Activated B cell treated with CpG ODN at 0.5 μM for 24 hours (primary cell): Measurements from ENCODE around the gene AGPS. TPM values are rescaled to one million over a fixed set of nuclear protein-coding genes. Genes with fewer than 3 reads are reported as not detected.
"Not testable (repeated sequence)": the region's sequence is repeated elsewhere in the genome, so short reads cannot be mapped to it uniquely, and the experiment has no call there.

Experiments
- ATAC-seq: fragments of 200-7000 bp; cut with Tn5 transposase; one replicate; pipeline ENCODE4 v1.10.0; 2021; ENCODE audit warnings: low read depth, mild to moderate bottlenecking, moderate library complexity
- CTCF ChIA-PET: fragments of 350-600 bp; sonication (Branson Sonifier 250); formaldehyde crosslinking; loops from one replicate; lab custom pipeline; 2021; ENCODE audit warnings: antibody characterized with exemption; lab: Charles Lee
- POLR2A ChIA-PET: fragments of 350-600 bp; sonication (Branson Sonifier 250); formaldehyde crosslinking; loops from one replicate; lab custom pipeline; 2021; ENCODE audit warnings: antibody characterized with exemption; lab: Charles Lee
- DNase-seq: peaks from one replicate; pipeline ENCODE4 v3.0.0; 2022
- H3K27ac Mint-ChIP-seq: one replicate; pipeline ENCODE4 v1.8.0; 2020; ENCODE audit warnings: mixed read lengths
- H3K27me3 Mint-ChIP-seq: one replicate; pipeline ENCODE4 v1.8.0; 2021; ENCODE audit warnings: mixed read lengths
- H3K36me3 Mint-ChIP-seq: one replicate; pipeline ENCODE4 v1.8.0; 2021; ENCODE audit warnings: low read depth, mixed read lengths
- H3K4me1 Mint-ChIP-seq: one replicate; pipeline ENCODE4 v1.8.0; 2021; ENCODE audit warnings: mixed read lengths
- H3K4me3 Mint-ChIP-seq: one replicate; pipeline ENCODE4 v1.8.0; 2020; ENCODE audit warnings: mild to moderate bottlenecking, mixed read lengths
- H3K9me3 Mint-ChIP-seq: one replicate; pipeline ENCODE4 v1.8.0; 2020; ENCODE audit warnings: mixed read lengths
- CTCF ChIP-seq: fragments of 200-600 bp; IDR thresholded peaks from one replicate; pipeline ENCODE4 v1.8.0; 2022; ENCODE audit warnings: antibody characterized with exemption, mild to moderate bottlenecking
- intact Hi-C: fragments of 100-400 bp; cut with micrococcal nuclease; formaldehyde crosslinking; loops from one replicate; pipeline ENCODE4 v1.15.1; 2024
- total RNA-seq: library from RNA; stranded (reverse); gene quantifications from 2 replicates; pipeline ENCODE4 v1.2.3, GENCODE V29; 2022

The AGPS gene
- total RNA-seq, 1 donor from 2014 or later, result 29.9 TPM

GRCh38 chr2:177478029-177478428 lies 85.5 kb downstream of the AGPS start:
- Mint-ChIP-seq H3K9me3 (peaks cover 5% of the 10 kb centered on the region), H3K4me1 (no peaks in the 10 kb centered on the region), H3K27ac (no peak overlapping the region), H3K36me3 (peaks cover 39% of the 10 kb centered on the region), H3K4me3 (no peak overlapping the region), H3K27me3 (no peaks in the 10 kb centered on the region)
- ChIA-PET POLR2A (no interaction called here), CTCF (no interaction called here)
- ATAC-seq, result no peak
- DNase-seq, result no peak
- intact Hi-C loops, result no loop called here
- no peak for TF ChIP-seq CTCF

- Mint-ChIP-seq H3K9me3 (peaks cover 5% of the 10 kb centered on the region), H3K36me3 (peaks cover 43% of the 10 kb centered on the region), H3K27ac (no peak overlapping the region), H3K4me1 (no peaks in the 10 kb centered on the region), H3K4me3 (no peak overlapping the region), H3K27me3 (no peaks in the 10 kb centered on the region)
- no peak for TF ChIP-seq CTCF
- intact Hi-C loops, result no loop called here
- CTCF ChIA-PET, result interaction anchor here (1.1 kb wide), 1 partner anchor 11 kb away, joined by 3 read pairs; no protein-coding TSS in a partner anchor
- ATAC-seq, result no peak
- no peak for DNase-seq
- POLR2A ChIA-PET, result no interaction called here
These were observed 86.3 kb downstream of the AGPS start for GRCh38 chr2:177478907-177479306.

GRCh38 chr2:177482195-177482594 lies 89.6 kb downstream of the AGPS start:
- no peak overlapping the region for H3K27ac Mint-ChIP-seq
- H3K36me3 Mint-ChIP-seq, result peaks cover 49% of the 10 kb centered on the region
- POLR2A ChIA-PET, result no interaction called here
- no peaks in the 10 kb centered on the region for H3K4me1 Mint-ChIP-seq
- intact Hi-C loops, result no loop called here
- ATAC-seq (no peak), DNase-seq (no peak)
- H3K27me3 Mint-ChIP-seq, result no peaks in the 10 kb centered on the region
- peaks cover 5% of the 10 kb centered on the region for H3K9me3 Mint-ChIP-seq
- no peak for TF ChIP-seq CTCF
- H3K4me3 Mint-ChIP-seq, result no peak overlapping the region
- CTCF ChIA-PET, result no interaction called here

- Mint-ChIP-seq H3K9me3 (no peaks in the 10 kb centered on the region), H3K36me3 (peaks cover 38% of the 10 kb centered on the region), H3K27ac (no peak overlapping the region), H3K4me3 (no peak overlapping the region), H3K4me1 (no peaks in the 10 kb centered on the region), H3K27me3 (no peaks in the 10 kb centered on the region)
- TF ChIP-seq CTCF, result no peak
- intact Hi-C loops, result no loop called here
- no peak for DNase-seq
- ATAC-seq, result no peak
- POLR2A ChIA-PET, result no interaction called here
- CTCF ChIA-PET, result no interaction called here
These were observed 91.0 kb downstream of the AGPS start for GRCh38 chr2:177483531-177483930.

- DNase-seq, result no peak
- TF ChIP-seq CTCF, result no peak
- Mint-ChIP-seq H3K4me3 (no peak overlapping the region), H3K4me1 (no peaks in the 10 kb centered on the region), H3K27ac (no peak overlapping the region), H3K36me3 (peaks cover 36% of the 10 kb centered on the region), H3K9me3 (no peaks in the 10 kb centered on the region), H3K27me3 (no peaks in the 10 kb centered on the region)
- POLR2A ChIA-PET, result no interaction called here
- CTCF ChIA-PET, result no interaction called here
- no peak for ATAC-seq
- intact Hi-C loops, result no loop called here
These were observed 91.7 kb downstream of the AGPS start for GRCh38 chr2:177484180-177484795.

GRCh38 chr2:177485657-177486056 lies 93.1 kb downstream of the AGPS start:
- ATAC-seq, H3K4me3 Mint-ChIP-seq, H3K4me1 Mint-ChIP-seq, POLR2A ChIA-PET, DNase-seq, CTCF ChIA-PET, H3K27me3 Mint-ChIP-seq, H3K27ac Mint-ChIP-seq, intact Hi-C loops, H3K9me3 Mint-ChIP-seq: not testable (repeated sequence)
- peaks cover 27% of the 10 kb centered on the region for H3K36me3 Mint-ChIP-seq
